Central memory CD4-positive, alpha-beta T cell (primary cell): ENCODE data around the gene YRDC.

Source experiments
- DNase-seq: peaks from one replicate; pipeline ENCODE4 v3.0.0; 2022

YRDC gene

GRCh38 chr1:37765916-37766664, 41.9 kb downstream of the YRDC start:
- no peak for DNase-seq

DNA sequence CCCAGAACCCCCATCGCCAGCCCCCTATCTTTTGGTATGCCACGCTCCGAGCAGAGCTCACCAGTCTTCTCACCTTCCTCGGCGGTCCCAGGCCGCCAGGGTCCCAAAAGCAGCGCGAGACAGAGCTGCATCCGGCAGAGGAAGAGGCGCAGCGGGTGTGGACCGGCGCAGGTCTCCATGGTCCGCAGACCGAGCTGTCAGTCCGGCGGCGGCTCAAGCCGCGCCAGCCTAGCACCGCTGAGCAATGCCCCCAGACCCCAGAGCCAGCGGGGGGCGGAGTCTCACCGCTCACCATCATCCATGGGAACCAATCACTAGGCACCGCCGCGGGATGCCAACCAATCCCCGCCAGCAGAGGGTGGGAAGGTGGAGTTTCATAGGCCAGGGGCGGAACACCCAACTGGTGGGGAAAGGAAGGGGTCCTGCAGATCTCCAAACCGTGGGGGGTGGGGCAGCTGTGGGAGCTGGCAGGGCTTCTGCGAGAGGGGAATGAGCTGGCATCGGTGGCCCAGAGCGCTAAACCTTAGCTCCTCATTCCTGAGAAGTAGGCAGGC, 43.0 kb downstream of the YRDC start, which contains the start of gene EPHA10:
TSS of gene EPHA10 (minus strand) at position 233 of the 554 bp plus-strand sequence. CDS start at position 179, 54 bp downstream.
- no peak for DNase-seq

GRCh38 chr1:37764414-37764825, 43.6 kb downstream of the YRDC start:
- DNase-seq, result no peak

DNA sequence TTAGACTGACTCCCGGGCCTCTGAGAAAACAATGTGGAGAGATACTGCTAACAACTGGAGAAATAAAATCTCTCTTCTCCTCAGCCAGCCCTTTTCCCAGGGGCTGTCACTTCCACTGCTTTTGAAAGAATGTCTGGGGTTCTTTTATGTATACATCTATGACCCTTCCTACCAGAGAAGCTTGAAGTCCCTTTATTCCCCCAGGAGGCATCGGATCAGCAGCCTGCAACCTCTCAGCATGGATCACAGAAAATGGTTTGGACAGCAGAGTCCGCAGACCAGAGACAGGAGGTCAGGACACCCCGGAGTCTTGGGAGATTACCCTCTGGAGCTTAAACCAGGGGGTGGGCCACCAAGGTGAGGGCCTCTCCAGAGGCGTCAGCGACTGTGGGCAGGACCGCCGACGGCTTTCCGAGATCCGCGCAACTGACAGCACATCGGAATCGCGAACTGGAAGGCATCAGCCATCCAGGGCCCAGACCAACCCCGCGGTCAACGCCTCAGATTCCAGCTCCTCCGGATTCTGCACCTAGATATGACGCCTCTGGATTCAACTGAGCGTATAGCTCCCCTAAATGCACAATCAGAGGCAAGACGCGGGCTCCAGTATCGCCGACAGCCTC, 44.1 kb downstream of the YRDC start:
- DNase-seq, result no peak

DNA sequence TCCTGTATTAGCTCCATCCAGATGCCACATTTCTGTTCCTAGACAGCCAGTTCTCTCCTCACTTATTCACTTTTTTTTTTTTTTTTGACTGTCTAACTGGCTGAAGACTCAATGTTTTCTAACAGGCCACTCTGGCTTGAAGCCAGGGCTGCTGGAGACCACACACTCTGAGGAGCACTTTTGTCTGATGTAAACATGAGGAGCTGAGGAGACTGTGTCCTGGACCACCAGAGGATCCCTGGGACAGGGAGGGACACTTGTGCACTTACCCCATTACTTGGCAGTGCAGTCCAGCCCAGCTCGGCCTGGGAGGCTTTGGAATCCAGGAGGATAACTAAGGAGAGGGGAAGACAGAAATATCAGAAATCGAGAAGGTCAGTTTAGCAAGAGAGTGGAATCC, 45.5 kb downstream of the YRDC start:
- no peak for DNase-seq

DNA sequence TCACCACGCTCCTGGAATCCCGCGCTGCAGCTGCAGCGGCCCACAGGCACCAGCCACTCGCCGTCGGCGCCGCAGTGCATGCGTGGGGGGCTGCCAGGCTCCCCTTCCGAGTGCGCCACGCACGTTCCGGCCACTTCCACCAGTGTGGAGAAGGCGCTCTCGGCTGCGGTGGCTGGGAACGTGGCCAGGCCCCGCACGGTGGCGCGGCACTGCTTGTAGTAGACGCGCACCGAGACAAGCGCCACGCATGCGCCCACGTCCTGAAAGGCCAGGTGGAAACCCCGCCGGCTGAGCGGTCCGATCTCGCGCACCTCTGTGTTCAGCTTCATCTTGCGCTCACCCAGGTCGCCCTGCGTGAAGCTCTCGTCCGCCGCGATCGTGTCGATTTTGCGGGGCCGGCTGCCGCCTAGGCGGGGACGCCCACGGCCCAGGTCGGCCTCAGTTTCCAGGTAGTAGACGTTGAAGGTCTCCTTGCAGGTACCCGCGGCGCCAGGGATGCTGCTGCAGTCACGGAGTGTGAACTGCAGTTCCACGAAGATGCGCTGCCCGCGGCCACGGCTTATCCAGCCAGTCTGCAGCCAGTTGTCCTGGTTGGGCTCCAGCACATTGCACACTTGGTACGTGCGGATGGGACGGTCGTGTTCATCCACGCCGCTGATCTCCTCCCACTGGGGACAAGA, 46.5 kb downstream of the YRDC start:
- DNase-seq, result no peak

GRCh38 chr1:37759451-37759850, 48.6 kb downstream of the YRDC start:
- no peak for DNase-seq

DNA sequence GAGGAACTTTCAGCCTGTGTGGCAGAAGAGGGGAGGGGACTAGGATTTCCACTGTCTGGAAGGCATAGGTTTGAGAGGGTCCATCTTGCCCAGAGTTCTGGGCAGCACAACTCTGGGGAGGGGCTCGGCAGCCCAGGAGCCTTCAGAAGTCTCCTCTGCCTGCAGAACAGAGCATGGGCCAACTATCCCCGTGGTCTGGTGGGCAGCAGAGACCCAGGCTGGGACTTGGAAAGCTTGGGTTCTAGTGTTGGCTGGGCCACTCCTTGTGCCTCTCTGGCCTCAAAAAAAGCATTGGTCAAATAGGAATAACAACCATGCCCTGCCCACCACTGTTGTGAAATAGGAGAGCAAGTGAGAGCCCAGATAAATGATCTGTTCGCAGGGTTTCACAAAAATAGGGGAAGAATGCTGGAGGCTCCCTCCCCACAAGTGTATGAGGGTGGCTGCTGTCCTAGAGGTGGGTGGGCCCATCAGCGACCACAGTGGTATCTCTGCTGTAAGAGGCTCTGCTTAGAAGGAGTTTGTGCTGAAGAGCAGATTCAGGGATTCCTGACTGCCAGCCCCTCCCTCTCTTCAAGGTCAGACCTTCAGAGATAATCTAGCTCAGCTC, 52.0 kb downstream of the YRDC start:
- DNase-seq, result no peak

DNA sequence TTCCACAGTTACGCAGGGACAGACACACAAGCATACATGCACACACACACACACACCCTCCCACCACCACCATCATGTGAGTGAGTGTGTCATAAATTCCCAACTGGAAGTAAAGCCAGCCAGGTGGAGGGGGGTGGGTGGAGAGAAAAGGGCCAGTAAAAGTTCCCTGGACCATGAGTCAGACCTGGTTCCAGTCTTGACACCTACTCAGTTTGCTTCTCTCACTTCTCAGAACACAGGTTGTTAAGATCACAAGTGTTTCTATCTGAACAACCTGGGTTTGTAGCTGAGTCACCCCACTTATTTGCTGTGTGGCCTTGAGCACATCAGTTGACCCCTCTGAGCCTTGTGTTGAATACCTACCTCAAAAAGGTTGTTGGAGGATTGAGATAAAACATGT, 52.7 kb downstream of the YRDC start:
- DNase-seq, result no peak

GRCh38 chr1:37753473-37754321, 54.3 kb downstream of the YRDC start:
- no peak for DNase-seq
